NCI-H524 treated with DMSO at 0.1 percent for 48 hours (cell line): ENCODE results near the gene EVX1.
A peak's percentile ranks its signal among the peaks of the same experiment; 100 is the strongest.

Experiments used
- DNase-seq: peaks from one replicate; lab custom pipeline; 2025; lab: John Stamatoyannopoulos, UW

Gene EVX1

DNA sequence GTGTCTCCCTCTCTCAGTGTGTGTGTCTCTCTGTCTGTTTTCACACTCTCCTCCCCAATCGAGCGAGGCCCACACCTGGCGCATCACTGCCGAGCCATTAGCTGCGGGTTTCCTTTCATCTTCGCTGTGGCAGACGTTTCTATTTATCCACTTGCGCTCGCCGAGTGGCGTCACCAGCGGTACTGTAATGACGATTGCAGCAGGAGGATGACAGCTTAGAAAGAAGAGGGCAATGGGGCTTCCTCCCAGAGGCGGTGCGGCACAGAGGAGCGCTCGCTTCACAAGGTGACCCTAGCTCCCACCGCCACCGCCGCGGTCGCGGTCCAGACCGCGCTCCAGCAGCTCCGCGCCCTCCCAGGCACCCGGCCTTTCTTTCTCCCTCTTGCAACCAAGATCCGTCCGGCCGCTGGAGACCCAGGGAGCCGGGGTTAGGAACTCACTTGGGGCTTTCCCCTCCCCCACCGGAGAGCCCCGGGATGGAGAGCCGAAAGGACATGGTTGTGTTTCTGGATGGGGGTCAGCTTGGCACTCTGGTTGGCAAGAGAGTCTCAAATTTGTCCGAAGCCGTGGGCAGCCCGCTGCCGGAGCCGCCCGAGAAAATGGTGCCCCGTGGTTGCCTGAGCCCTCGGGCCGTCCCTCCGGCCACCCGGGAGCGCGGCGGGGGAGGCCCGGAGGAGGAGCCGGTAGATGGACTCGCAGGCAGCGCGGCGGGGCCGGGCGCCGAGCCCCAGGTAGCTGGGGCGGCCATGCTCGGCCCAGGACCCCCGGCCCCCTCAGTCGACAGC is at the start of gene EVX1:
Gene EVX1 (plus strand): TSS at position 248 of the 785 bp plus-strand sequence. CDS start 229 bp downstream, at position 477.
- peak; percentile 46 for DNase-seq

- no peak for DNase-seq
Measured at GRCh38 chr7:27193335-27194001, 49.1 kb upstream of the EVX1 start.

- DNase-seq, result no peak
Measured at GRCh38 chr7:27194002-27194352, 48.6 kb upstream of the EVX1 start.

DNA sequence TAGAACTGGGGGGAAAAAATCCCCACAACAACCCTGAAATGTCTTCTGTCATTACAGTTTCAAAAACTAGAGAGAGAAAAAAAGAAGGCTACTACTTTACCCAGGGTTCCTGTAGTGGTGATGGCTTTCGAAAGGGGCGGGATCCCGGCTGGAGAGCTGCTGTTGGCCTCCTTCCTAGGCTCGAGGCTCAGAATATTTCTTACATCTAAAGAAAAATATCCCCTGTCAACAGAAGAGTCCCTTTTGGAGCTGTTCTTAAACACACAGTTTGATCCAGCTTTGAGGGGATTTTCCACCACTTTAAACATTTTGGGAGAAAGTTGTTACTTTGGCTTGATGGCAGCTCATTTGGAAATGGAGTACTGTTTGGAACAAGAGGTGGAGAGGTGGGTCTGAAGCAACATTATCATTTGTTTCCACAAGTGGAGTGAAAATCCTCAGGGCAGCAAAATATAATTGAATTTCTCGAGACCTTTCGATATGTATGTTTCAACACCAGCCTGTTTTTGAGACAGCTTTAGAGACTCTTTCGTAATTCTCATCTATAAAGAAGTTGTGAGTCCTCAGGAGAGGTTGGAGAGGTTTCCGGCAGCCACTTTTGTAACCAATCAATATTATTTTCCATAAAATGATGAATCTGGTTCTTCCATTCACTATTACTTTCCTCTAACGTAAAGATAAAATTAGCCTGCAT is 47.8 kb upstream of the EVX1 start:
- no peak for DNase-seq

DNA sequence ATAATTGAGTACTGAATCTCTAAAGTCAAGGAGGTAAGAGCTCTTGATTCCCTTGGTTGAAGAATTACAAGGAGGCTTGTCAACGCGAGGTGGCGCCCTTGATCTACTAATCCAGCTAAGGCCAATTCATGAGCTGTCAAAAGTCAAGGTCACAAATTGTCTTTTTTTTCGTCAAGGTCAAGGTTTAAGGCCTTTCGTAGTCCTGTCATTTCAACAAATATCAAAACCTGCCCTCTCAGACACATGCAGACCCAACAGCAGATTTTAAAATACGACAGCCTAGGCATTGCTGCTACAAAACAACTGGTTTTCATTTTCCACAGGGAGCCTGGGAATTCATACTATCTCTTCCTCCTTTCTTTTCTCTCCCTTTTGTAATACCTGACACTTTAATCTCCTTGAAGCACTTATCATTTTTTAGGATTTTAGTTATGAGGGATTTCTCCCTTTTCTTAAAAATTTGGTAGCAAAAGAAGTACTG is 46.3 kb upstream of the EVX1 start:
- DNase-seq, result peak; percentile 29

DNA sequence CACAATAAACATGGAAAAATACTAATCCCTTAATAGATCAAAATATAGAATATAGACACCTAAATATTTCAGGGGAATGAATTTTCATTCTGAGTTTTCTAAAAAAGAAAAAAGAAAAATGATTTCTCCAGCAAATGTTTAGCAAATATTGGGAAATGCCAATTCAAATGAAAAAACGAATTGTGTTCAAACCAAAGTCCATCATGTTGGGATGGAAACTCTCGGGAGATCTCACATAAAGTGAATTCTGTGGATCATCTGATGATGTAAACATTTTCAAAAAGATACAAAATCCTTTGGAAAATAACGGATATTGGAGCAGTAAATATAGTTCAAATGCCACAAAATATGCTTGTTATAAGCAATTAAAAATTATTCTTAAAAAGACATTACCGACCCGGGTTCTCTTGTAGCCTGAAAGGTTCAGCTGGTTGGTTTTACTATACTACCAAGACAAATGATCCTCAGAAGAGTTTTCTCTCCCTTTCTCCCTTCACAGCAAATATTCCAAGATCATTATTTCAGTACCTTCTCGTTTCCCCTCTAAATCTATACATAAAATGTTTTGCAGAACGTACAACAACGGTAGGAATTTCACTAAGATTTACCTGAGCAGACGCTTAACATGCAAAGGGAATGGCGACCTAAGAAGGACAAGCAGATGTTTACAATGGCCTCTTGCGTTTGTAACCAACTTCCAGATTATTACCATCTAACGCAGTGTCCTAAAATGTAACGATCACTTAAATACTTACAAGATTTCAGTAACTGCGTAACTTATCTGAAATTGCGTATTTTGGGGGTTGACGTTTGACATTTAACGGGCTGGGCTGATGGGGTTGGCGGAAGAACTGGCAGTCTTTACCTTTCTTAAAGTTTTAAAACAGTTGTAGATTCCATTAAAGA is 45.2 kb upstream of the EVX1 start:
- no peak for DNase-seq

DNA sequence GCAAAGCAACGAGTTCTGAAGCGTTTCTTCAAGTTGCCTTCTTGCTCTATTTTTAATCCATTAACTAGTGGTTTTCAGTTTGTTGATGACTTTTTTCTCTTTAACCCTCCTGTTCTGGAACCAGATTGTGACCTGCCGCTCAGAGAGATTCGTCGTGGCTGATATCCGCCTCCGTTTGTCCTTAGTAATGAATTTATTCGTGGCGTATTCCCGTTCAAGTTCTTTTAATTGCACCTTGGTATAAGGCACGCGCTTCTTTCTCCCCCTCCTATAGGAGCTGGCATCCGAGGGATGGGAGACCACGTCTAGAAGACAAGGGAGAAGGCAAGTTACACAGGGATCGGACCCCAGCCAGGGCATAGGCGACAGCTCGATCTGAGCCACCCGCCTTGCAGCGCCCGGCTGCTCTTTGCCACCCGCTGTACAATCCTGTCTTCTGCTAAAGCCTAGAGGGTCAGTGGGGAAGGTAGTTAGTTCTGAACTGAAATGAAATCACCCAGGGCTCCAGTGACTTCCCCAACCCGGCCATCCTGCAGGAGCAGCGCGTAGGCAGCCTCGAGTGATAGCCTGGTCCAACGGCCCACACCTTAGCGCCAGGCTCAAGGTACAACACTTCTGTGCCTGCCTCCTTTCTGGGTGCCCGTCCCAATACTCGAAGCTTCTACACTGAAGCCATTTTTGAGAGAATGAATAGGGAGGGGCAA is 44.3 kb upstream of the EVX1 start:
- DNase-seq, result no peak

DNA sequence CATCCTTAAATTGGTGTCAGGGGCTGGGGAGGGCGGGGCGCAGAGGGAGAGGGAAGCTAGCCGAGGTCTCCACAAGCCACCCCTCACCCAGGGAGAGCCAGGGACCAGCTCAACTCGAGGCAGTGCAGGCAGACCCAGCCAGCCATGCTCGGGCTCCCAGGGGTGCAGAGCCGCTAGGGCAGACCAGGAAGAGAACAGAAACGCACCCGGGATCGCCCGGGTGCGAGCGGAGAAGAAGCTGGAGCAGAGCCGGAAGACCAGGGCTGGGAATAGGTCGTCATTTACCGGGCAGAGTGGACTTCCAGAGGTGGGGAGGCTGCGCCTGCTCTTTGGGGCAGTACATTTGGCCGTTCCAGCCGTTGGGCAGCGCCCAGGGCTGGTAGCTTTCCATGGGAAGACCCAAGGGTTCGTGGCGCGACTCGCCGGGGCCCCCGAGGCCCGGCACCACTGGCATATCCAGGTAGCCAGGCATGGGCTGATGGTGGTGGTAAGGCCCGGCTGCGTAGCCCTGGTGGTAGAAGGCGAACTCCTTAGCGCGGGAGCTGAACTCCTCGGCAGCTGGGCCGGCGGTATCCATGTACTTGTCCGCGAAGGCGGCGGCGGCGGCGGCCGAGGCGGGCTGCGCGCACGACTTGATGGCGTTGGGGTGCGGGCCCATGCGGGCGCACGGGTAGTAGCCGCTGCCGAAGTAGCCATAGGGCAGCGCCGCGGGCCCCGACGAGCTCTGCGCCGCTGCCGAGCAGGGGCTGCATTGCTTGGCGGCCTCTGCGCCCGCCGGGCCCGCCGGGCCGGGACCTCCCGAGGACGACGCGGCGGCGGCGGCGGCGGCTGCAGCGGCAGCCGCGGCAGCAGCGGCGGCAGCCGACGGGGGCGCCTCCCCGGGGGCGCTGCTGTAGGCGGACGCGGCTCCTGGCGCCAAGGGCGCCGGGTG is 43.5 kb upstream of the EVX1 start:
- DNase-seq, result no peak

DNA sequence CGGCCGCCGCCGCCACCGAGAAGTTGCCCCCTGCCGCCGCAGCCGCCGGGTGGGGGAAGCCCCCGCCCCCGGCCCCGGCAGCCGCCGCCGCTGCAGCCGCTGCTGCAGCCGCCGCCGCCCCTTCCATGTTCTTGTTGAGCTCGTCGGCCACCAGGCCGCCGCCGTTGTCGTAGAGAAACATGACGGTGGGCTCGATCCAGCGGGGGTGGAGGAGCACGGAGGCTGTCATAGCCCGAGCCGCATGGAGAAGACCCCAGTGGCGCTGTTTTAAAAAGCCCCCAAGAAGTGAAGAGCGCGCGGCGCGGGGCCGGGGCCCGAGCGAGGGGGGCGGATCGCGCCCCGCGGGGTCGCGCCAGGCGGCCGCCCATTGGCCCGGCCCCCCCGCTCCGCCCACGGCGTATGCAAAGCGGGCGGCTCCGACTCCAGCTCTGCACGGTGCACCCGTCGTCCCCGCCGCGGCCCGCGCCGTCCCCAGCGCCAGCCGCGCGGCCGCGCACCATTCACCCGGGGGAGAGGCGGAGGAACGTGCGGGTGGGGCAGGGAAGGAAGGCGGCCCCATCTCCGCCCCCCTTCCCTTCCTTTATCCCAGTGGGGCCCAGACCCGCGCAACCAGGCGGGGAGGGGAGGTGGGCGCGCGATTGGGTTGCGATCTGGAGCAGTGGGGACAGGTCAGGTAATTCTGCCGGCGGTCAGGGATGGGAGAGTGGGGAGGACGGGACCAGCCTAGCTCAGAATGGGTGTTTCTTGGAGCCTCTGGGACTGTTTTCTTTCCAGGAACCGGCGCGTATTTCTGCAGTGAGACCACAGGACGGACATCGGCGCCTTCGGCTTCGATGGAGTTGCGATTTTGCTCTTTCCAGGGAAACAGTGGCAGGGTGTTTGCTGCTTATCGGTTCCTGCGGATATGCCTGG is 42.5 kb upstream of the EVX1 start, which contains the start of gene HOXA13:
Gene HOXA13 (minus strand): TSS at position 243 of the 912 bp plus-strand sequence. CDS start 14 bp downstream, at position 229.
- DNase-seq, result no peak

GRCh38 chr7:27200761-27201579 is 41.6 kb upstream of the EVX1 start:
- peak; percentile 29 for DNase-seq

- no peak for DNase-seq
Measured at GRCh38 chr7:27201580-27202017, 41.0 kb upstream of the EVX1 start.

- DNase-seq, result no peak
Measured at GRCh38 chr7:27202018-27202861, 40.4 kb upstream of the EVX1 start.

DNA sequence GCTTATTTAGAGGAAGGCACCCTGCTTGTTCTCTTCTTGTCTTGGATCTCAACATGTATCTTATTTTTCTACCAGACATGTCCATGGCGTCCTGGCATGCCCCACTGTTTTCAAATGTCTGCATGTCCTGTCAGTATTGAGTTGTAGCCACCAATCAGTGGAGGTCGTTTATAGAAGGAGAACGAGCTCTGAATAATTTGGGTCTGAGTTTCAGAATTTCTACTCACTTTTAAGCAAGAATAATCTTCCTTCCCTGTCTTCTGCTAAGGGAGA is 39.8 kb upstream of the EVX1 start:
- DNase-seq, result no peak

DNA sequence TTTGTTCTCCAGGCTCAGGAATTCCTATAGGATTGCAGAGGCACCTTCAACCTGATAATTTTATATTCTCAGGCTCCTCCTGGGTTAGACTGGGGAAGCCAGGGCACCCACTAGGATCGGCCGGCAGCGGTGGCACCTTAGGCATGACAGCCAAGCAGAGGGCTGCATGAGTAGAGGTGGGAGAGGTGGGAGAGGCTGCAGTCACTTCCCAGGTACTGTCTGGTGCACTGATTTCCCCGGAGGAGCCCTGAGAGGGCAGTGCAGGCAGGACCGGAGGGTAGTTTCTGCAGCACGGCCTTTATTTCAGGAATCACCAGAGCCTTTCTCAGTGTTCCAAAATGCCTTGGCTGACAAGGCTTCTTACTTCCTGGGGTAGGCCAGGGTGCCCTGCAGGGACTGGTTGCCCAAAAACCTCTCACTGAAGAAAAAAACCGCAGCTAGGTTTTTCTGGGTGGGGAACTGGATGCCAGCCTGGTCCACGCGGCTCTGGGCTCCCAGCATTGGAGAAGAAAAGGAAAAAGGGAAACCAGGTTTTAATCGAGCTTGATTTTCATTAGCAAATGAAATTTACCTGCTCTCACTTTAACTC is 39.1 kb upstream of the EVX1 start:
- DNase-seq, result no peak

- DNase-seq, result no peak
Measured at GRCh38 chr7:27203964-27204594, 38.5 kb upstream of the EVX1 start.

GRCh38 chr7:27204851-27205322 is 37.7 kb upstream of the EVX1 start:
- no peak for DNase-seq
